KMS-11 (cell line): ENCODE results near the gene TFR2.
A peak's percentile ranks its signal among the peaks of the same experiment; 100 is the strongest.
"Not testable (repeated sequence)": the region's sequence is repeated elsewhere in the genome, so short reads cannot be mapped to it uniquely, and the experiment has no call there.

ENCODE experiments used
- H2AFZ ChIP-seq: fragments of 200-600 bp; sonication (generic); 2 replicates; pipeline ENCODE4 v1.6.1; 2016; ENCODE audit warnings: antibody characterized with exemption, mixed run types, low read depth
- H3K27ac ChIP-seq: fragments of 200-600 bp; sonication (generic); 2 replicates; pipeline ENCODE4 v1.6.1; 2016; ENCODE audit warnings: mild to moderate bottlenecking, mixed run types
- H3K27me3 ChIP-seq: fragments of 200-600 bp; sonication (generic); 2 replicates; pipeline ENCODE4 v1.6.1; 2017; ENCODE audit warnings: mild to moderate bottlenecking, low read depth, mixed run types, moderate library complexity; ENCODE audit not compliant: insufficient read depth
- H3K36me3 ChIP-seq: fragments of 200-600 bp; sonication (generic); 2 replicates; pipeline ENCODE4 v1.6.1; 2017; ENCODE audit warnings: mild to moderate bottlenecking, mixed run types; ENCODE audit not compliant: insufficient read depth
- H3K4me1 ChIP-seq: fragments of 200-600 bp; sonication (generic); 2 replicates; pipeline ENCODE4 v1.6.1; 2016; ENCODE audit warnings: mild to moderate bottlenecking, low read depth, mixed run types; ENCODE audit not compliant: poor library complexity, severe bottlenecking
- H3K4me2 ChIP-seq: fragments of 200-600 bp; sonication (generic); 2 replicates; pipeline ENCODE4 v1.7.0; 2016; ENCODE audit warnings: mild to moderate bottlenecking, mixed run types
- H3K4me3 ChIP-seq: fragments of 200-600 bp; sonication (generic); IDR thresholded peaks from 2 replicates; pipeline ENCODE4 v1.6.1; 2017; ENCODE audit warnings: low read depth, low read length, mixed read lengths; ENCODE audit not compliant: insufficient read depth
- H3K79me2 ChIP-seq: fragments of 200-600 bp; sonication (generic); 2 replicates; pipeline ENCODE4 v1.6.1; 2016; ENCODE audit warnings: low read depth, mixed run types; ENCODE audit not compliant: insufficient read depth
- H3K9ac ChIP-seq: fragments of 200-600 bp; sonication (generic); 2 replicates; pipeline ENCODE4 v1.6.1; 2016; ENCODE audit warnings: mild to moderate bottlenecking, mixed run types
- H4K20me1 ChIP-seq: fragments of 200-600 bp; sonication (generic); 2 replicates; pipeline ENCODE4 v1.6.1; 2016; ENCODE audit warnings: mild to moderate bottlenecking, mixed run types; ENCODE audit not compliant: insufficient read depth
- CTCF ChIP-seq: fragments of 200-600 bp; sonication (generic); conservative IDR thresholded peaks from 2 replicates; pipeline ENCODE4 v1.6.1; 2017; ENCODE audit warnings: low read depth, mild to moderate bottlenecking, antibody characterized with exemption, low read length, moderate library complexity, mixed read lengths

Gene TFR2

GRCh38 chr7:100673942-100674410, 32.6 kb upstream of the TFR2 start:
- Histone ChIP-seq H2AFZ (peak overlapping the region; percentile 90), H3K4me2 (peak overlapping the region; percentile 79), H3K27ac (peak overlapping the region; percentile 37; the same call in 1 of the 2 replicates), H3K9ac (peak overlapping the region; percentile 87), H3K79me2 (peaks cover 19% of the 10 kb centered on the region), H3K4me1 (peaks cover 13% of the 10 kb centered on the region), H3K36me3 (no peaks in the 10 kb centered on the region; the same call in 1 of the 2 replicates), H3K4me3 (no peak overlapping the region), H3K27me3 (peaks cover 28% of the 10 kb centered on the region; the same call in 1 of the 2 replicates), H4K20me1 (no peaks in the 10 kb centered on the region)
- TF ChIP-seq CTCF, result no peak

DNA sequence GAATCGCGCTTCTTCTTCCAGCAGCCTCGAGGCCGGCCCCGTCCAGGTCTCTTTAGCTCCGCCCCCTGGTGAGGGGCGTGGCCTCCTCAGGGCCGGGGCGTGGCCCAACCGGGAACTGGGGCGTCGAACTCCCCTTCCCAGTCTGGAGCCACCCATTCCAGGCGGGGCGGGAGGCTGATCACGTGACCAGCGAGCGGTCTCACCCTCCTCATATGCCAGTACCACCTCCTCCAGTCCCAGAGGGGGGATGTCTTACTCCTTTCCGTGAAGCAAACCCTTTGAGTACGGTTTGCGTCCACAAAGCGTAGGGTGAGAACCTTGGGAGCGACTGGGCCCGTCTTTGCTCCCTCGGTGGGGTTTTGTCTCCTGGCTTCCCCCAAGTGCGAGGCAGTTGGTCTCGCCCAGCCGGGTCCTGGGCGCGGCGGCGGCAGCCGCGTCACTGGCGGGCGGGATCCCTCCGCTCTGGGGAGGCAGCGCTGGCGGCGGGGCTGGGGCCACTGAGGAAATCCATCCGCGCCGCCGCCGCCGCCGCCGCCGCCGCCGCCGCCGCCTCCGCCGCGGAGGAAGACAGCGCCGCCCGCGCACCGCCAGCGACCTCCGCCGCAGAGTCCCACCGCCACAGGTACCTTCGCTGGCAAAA, 32.1 kb upstream of the TFR2 start, which contains the start of gene GNB2:
TSS of gene GNB2 (plus strand) at position 439 of the 640 bp plus-strand sequence. CDS start 2,526 bp downstream, outside the sequence.
- Histone ChIP-seq H3K79me2 (peaks cover 19% of the 10 kb centered on the region), H3K27me3 (peaks cover 32% of the 10 kb centered on the region; the same call in 1 of the 2 replicates), H3K27ac (peak within 1 kb of the TSS; percentile 95), H3K9ac (peak within 1 kb of the TSS; percentile 87), H3K4me3 (no peak within 1 kb of the TSS), H3K36me3 (no peaks in the 10 kb centered on the region; the same call in 1 of the 2 replicates), H3K4me2 (peak within 1 kb of the TSS; percentile 79), H3K4me1 (peaks cover 13% of the 10 kb centered on the region), H4K20me1 (no peaks in the 10 kb centered on the region), H2AFZ (peak within 1 kb of the TSS; percentile 90)
- no peak for TF ChIP-seq CTCF

DNA sequence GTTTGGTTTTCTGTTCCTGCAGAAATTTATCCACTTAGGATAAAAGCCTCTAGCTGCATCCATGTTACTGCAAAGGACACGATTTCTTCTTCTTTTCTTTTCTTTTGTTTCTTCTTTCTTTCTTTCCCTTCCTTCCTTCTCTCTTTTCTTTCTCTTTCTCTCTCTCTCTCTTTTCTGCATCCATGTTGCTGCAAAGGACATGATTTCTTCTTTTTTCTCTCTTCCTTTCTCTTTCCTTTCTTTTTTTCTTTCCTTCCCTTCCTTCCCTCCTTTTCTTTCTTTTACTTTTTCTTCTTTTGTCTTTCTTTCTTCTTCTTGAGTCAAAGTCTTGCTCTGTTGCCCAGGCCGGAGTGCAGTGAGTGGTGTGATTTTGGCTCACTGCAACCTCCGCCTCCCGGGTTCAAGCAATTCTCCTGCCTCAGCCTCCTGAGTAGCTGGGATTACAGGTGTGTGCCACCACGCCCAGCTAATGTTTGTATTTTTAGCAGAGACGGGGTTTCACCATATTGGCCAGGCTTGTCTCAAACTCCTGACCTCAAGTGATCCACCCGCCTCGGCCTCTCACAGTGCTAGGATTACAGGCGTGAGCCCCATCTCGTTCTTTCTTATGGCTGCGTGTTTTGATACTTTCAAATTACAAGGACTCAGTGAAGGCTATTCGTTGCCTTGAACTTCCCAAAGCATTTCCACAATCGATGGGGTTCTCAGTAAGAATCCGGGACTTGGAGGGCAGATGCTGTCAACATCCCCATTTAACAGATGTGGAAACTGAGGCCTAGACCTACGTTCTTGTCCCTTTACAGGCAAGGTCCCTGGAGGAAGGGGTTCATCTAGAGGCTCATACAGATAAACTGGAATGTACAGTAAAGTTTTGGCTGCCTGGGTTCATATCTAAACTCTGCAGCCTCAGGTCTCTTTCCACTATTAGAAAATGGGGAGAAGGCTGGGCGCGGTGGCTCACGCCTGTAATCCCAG, 30.3 kb upstream of the TFR2 start:
- no peak for TF ChIP-seq CTCF
- no peak overlapping the region for H2AFZ ChIP-seq
- H3K4me2 ChIP-seq, result no peak overlapping the region
- no peaks in the 10 kb centered on the region for H4K20me1 ChIP-seq
- peaks cover 12% of the 10 kb centered on the region for H3K4me1 ChIP-seq
- peaks cover 13% of the 10 kb centered on the region for H3K79me2 ChIP-seq
- H3K27me3 ChIP-seq, result peaks cover 49% of the 10 kb centered on the region
- no peaks in the 10 kb centered on the region for H3K36me3 ChIP-seq
- no peak overlapping the region for H3K4me3 ChIP-seq
- no peak overlapping the region for H3K27ac ChIP-seq
- no peak overlapping the region for H3K9ac ChIP-seq

GRCh38 chr7:100670074-100670473, 28.7 kb upstream of the TFR2 start:
- Histone ChIP-seq H4K20me1 (no peaks in the 10 kb centered on the region), H3K9ac (no peak overlapping the region), H3K27ac (no peak overlapping the region), H3K79me2 (peaks cover 8% of the 10 kb centered on the region), H3K4me2 (no peak overlapping the region), H3K27me3 (peaks cover 63% of the 10 kb centered on the region), H3K36me3 (no peaks in the 10 kb centered on the region), H3K4me1 (peaks cover 7% of the 10 kb centered on the region), H2AFZ (no peak overlapping the region), H3K4me3 (no peak overlapping the region)
- TF ChIP-seq CTCF, result no peak

DNA sequence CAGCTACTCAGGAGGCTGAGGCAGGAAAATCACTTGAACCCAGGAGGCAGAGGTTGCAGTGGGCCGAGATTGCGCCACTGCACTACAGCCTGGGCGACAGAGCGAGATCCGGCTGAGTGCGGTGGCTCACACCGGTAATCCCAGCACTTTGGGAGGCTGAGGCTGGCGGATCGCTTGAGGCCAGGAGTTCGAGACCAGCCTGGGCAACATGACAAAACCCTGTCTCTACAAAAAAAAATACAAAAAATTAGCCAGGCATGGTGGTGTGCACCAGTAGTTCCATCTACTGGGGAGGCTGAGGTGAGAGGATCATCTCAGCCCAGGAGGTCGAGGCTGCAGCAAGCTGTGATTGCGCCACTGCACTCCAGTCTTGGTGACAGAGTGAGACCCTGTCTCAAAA, 27.8 kb upstream of the TFR2 start:
- H3K79me2 ChIP-seq, result not testable (repeated sequence)

More for the DNA sequence above, 27.8 kb upstream of the TFR2 start:
- not testable (repeated sequence) for H3K4me3 ChIP-seq, H4K20me1 ChIP-seq, H3K4me1 ChIP-seq, H3K4me2 ChIP-seq, H2AFZ ChIP-seq, H3K9ac ChIP-seq, H3K27ac ChIP-seq, H3K36me3 ChIP-seq
- peaks cover 69% of the 10 kb centered on the region for H3K27me3 ChIP-seq
